Activated CD4-positive, CD25-positive, alpha-beta regulatory T cell treated with anti-CD3 and anti-CD28 coated beads, Interleukin-2, amount 50 U/mL, for 16 hours (primary cell): ENCODE data around the gene RAB31.
"Not testable (repeated sequence)": the region's sequence is repeated elsewhere in the genome, so short reads cannot be mapped to it uniquely, and the experiment has no call there.

Experiments
- DNase-seq: peaks from one replicate; pipeline ENCODE4 v3.0.0-alpha.2; 2020; ENCODE audit warnings: low read depth, low spot score

The RAB31 gene, protein sequence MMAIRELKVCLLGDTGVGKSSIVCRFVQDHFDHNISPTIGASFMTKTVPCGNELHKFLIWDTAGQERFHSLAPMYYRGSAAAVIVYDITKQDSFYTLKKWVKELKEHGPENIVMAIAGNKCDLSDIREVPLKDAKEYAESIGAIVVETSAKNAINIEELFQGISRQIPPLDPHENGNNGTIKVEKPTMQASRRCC

GRCh38 chr18:9708057-9708433 is at the start of gene RAB31:
Gene RAB31, plus strand, starts transcription at chr18:9708301. Its CDS starts 105 bp downstream, at chr18:9708406.
- DNase-seq, result no peak

- DNase-seq, result no peak
These were observed 48.4 kb upstream of the RAB31 start for GRCh38 chr18:9659499-9660375.

DNA sequence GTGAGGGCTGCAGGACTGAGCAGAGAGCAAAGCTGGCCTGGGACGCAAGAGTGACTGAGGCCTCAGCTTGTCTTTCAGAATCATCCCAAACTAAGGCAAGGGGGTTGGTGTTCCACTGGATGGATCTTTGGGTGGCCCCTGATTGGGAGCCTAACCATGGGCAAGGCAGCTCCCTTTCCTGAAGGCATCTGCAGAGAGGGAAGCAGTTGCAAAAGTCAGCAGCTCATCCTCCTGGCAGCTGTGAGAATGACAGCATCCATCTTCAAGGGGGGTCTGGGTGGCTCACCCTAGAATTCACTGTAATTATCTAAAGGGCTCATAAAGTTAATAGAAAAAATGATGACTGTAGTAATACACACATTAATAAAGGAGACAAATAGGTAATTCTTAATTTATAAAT is 46.5 kb upstream of the RAB31 start:
- DNase-seq, result no peak

DNA sequence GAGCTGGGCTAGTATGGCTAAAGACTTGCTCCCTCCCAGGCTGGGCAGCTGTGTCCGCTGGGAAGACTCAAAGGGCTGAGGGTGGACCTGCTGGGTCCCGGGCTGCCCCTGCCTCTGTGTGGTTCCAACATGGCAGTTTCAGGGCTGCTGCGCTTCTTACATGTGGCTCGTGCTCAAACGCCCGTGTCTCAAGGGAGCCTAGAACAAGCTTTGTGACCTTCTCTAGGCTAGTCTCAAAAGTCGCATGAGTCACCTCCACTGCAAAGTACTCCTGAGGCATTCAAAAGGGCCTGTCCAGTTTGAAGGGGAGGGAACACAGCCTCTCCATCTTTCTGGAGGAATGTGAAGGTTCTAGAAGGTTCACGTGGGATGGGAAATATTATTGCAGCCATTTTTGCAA is 44.7 kb upstream of the RAB31 start:
- DNase-seq, result no peak

DNA sequence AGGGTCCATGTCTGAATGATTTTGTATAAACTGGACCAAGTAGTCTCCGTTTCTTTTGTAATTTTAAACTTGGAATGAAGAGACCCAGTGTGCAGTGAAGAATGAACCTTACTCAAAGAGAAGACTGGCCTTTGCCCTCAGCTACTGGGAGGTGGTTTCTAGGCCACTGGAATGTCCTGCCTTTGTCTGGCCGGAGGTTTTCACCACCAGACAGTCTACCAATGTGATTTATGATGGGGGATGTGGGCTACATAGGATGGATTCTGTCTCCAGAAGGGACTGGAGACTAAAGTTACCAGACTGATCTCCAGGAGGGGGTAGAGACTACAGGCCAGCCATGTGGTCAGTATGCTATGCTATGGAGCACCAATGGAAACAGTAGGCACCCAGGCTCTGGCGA is 42.8 kb upstream of the RAB31 start:
- no peak for DNase-seq

DNA sequence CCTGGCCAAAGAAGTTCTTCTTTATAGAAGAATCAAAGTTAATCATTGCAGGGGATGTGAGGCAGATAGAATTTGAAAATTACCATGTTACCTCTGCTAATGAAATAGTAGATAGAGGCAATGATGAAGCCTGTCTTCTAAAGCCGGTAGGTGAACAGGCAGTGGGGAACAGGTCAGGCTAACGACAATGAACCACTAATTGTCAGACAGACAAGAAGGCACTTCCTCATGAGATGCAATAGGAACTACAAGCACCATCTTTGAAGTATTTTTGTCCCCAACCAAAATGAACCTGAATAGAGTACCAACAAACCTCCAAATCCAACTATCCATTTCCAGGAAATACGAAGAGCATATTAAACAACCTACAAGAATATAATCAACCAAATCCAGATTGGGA is 41.6 kb upstream of the RAB31 start:
- DNase-seq, result no peak

DNA sequence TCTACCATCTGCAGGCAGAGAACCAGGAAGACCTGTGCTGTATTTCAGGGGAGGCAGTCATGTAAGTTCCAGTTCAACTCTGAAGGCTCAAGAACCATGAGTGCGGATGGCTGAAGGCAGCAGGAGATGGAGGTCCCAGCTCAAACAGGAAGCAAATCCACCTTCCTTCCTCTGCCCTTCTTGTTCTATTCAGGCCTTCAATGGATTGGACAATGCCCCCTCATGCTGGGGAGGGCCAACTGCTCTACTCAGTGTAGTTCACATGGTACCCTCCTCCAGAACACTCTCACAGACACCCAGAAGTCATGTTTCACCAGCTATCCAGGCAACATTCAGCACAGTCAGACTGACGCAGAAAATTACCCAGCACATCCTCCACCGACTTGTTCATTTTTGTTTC is 39.1 kb upstream of the RAB31 start:
- DNase-seq, result no peak

GRCh38 chr18:9671214-9671613 is 36.9 kb upstream of the RAB31 start:
- no peak for DNase-seq

GRCh38 chr18:9673296-9674251 is 34.5 kb upstream of the RAB31 start:
- DNase-seq, result no peak

GRCh38 chr18:9678216-9678615 is 29.9 kb upstream of the RAB31 start:
- not testable (repeated sequence) for DNase-seq

- DNase-seq, result no peak
These were observed 29.0 kb upstream of the RAB31 start for GRCh38 chr18:9679125-9679524.

DNA sequence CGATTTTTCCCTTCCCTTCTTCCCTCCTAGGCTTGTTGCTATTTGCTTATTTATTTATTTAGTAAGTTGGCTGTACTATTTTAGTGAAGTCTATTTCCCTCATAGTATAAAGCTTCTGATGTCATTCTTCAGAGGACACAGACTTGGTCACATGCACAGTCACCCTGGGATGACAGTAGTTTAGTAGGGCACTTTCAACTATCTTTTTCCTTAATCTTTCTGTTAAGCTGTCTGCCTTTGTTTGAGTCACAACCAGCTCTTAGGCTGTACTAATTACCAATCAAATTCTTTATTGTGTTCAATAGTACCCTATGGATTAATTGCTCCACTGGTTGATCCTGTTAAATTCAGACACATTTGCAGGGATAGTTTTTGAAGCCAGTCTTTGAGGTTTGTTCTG is 26.9 kb upstream of the RAB31 start:
- no peak for DNase-seq

- DNase-seq, result no peak
These were observed 25.5 kb upstream of the RAB31 start for GRCh38 chr18:9682572-9682971.

GRCh38 chr18:9683418-9684396 is 24.4 kb upstream of the RAB31 start:
- no peak for DNase-seq

GRCh38 chr18:9684881-9685614 is 23.1 kb upstream of the RAB31 start:
- DNase-seq, result no peak

- DNase-seq, result no peak
These were observed 22.5 kb upstream of the RAB31 start for GRCh38 chr18:9685615-9685890.

GRCh38 chr18:9688036-9688741 is 19.9 kb upstream of the RAB31 start:
- DNase-seq, result no peak

- DNase-seq, result no peak
These were observed 18.8 kb upstream of the RAB31 start for GRCh38 chr18:9689253-9689652.

DNA sequence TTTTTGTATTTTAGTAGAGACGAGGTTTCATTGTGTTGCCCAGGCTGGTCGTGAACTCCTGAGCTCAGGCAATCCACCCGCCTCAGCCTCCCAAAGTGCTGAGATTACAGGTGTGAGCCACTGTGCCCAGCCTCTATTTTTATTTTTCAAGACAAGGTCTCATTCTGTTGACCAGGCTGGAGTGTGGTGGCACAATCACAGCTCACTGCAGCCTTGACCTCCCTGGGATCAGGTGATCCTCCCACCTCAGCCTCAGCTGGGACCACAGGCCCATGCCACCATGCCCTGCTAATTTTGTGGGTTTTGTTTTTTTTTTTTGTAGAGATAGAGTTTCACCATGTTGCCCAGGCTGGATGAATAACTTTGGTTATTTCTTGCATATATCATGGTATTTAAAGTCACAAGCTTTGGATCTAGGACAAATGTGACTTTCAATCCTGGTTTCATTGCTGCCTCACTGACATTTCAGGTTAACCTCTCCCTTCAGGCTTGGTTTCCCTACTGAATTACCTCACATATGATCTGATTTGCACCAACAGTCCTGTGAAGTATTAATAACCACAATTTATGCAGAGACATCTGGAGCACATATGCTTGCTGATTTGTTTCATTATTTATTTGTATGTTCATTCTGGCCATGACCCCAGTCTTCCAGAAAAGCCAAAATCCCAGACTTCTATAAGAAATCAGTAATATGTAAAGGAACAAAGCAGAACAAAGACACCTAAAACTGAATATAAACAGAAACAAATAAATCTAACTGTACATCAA is 17.5 kb upstream of the RAB31 start:
- DNase-seq, result no peak
